Adrenal gland (tissue), 12 donors: ENCODE measurements around the gene PLSCR3. TPM values are rescaled to one million over a fixed set of nuclear protein-coding genes. Genes with fewer than 3 reads are reported as not detected.

Source experiments
- DNase-seq, 7 donors: peaks; one replicate each; pipeline ENCODE4 v3.0.0-alpha.2; 2019 to 2020
- H3K27ac ChIP-seq, 5 donors: fragments of 200-600 bp; sonication (generic) in 4 of 5; 1 replicate in 3 of 5; 2 replicates in 2 of 5; pipeline versions ENCODE4 v1.5.1 to v1.8.0; 2016 to 2020; ENCODE audit warnings: mild to moderate bottlenecking in 1 of 5
- H3K27me3 ChIP-seq: fragments of 200-600 bp; 2 replicates; pipeline ENCODE4 v1.8.0; 2021
- H3K36me3 ChIP-seq, 2 donors: fragments of 200-600 bp; replicated peaks in 1 of 2; 1 replicate in 1 of 2; 2 replicates in 1 of 2; pipeline versions ENCODE4 v1.5.1 to v1.8.0; 2018 to 2022
- H3K4me1 ChIP-seq, 2 donors: fragments of 200-600 bp; replicated peaks in 1 of 2; 1 replicate in 1 of 2; 2 replicates in 1 of 2; pipeline versions ENCODE4 v1.5.1 to v1.8.0; 2018 to 2021
- H3K4me3 ChIP-seq, 4 donors: fragments of 200-600 bp; sonication (generic) in 3 of 4; one replicate each; pipeline ENCODE4 v1.5.1; 2016 to 2018
- H3K9me3 ChIP-seq, 3 donors: fragments of 200-600 bp; sonication (generic) in 1 of 3; replicated peaks in 1 of 3; 1 replicate in 2 of 3; 2 replicates in 1 of 3; pipeline versions ENCODE4 v1.5.1 to v1.8.0; 2016 to 2021
- CTCF ChIP-seq, 6 experiments: fragments of 450-650 bp in 4 of 6; fragments of 200-600 bp in 2 of 6; sonication (generic) in 1 of 6; IDR thresholded peaks; 1 replicate in 5 of 6; 2 replicates in 1 of 6; pipeline versions ENCODE4 v1.5.1 to v1.8.0; 2016 to 2021; ENCODE audit warnings: antibody characterized with exemption in 6 of 6, mild to moderate bottlenecking in 2 of 6, moderate library complexity in 1 of 6
- POLR2A ChIP-seq, 2 donors: fragments of 450-650 bp; IDR thresholded peaks; one replicate each; pipeline ENCODE4 v1.6.1; 2017; ENCODE audit warnings: antibody characterized with exemption in 2 of 2, mild to moderate bottlenecking in 2 of 2, moderate library complexity in 1 of 2
- WGBS, 4 donors: extraction: QIAGEN DNeasy Blood & Tissue Kit in 2 of 4; methylation state at CpG; one replicate each; pipeline versions ENCODE4 v1.1.5 to v1.1.7; 2013 to 2017; 5-methylcytosine and 5-hydroxymethylcytosine counted together
- intact Hi-C, 2 donors: fragments of 100-400 bp; cut with DNase I; formaldehyde crosslinking; loops; one replicate each; pipeline versions ENCODE4 v1.14.1 to v1.15.0; 2022 to 2023
- polyA plus RNA-seq, 3 donors: library from polyadenylated mRNA; stranded (reverse); fragments of 200-250 nt in 2 of 3; fragments of 350-450 nt in 1 of 3; fragmentation: Illumina TruSeq in 1 of 3; extraction: RNeasy Lipid Tissue Mini Kit (QIAGEN cat#74804) in 1 of 3; gene quantifications; one replicate each; pipeline ENCODE4 v1.2.3, GENCODE V29; 2013 to 2014
- total RNA-seq, 9 donors: library from RNA; depleted of rRNA in 4 of 9; stranded (reverse); fragments of >200 nt in 4 of 9; fragments of 120-200 nt in 1 of 9; fragmentation: NEBNext Ultra II Directional in 1 of 9; extraction: Animal tissue kit (Norgen Biotek cat#: 25700) in 1 of 9; gene quantifications; one replicate each; pipeline versions ENCODE4 v1.1.0 to v1.2.4, GENCODE V29; 2013 to 2023
- donor health status: healthy with polysubstance abuse.
- donor health status: Bipolar disorder and iron deficiency.
- donor health status: DM: yes; HTN: yes; CAD: no.
- donor health status: DM: no; HTN: no; CAD: no.
- donor health status: DM: no; HTN: no; CAD: no.
- donor health status: DM: yes; HTN: yes; CAD: no.

PLSCR3 gene
- total and polyA plus RNA-seq, 12 donors: 7.7 to 42.5 (median 27.9) TPM

- Histone ChIP-seq H3K4me1 (no peaks in the 10 kb centered on the region), H3K4me3 (no peak overlapping the region), H3K36me3 (no peaks in the 10 kb centered on the region), H3K27me3 (no peaks in the 10 kb centered on the region), H3K27ac (no peak overlapping the region), H3K9me3 (no peaks in the 10 kb centered on the region)
- TF ChIP-seq POLR2A (IDR thresholded peaks at IDR 0.05): no peak
- no peak for TF ChIP-seq CTCF (IDR thresholded peaks at IDR 0.05)
- DNase-seq: no peak
- 92 to 97% (median 95%) methylated on average over 30 to 54 of the region's 54 CpGs for WGBS, 4 donors
- intact Hi-C loops: no loop called here
Observed at GRCh38 chr17:7417056-7417655, 22.8 kb upstream of the PLSCR3 start.

- intact Hi-C loops: no loop called here
- Histone ChIP-seq H3K9me3 (no peaks in the 10 kb centered on the region), H3K27ac (no peak overlapping the region), H3K27me3 (no peaks in the 10 kb centered on the region), H3K4me3 (no peak overlapping the region), H3K4me1 (no peaks in the 10 kb centered on the region), H3K36me3 (no peaks in the 10 kb centered on the region)
- no peak for DNase-seq
- 72 to 80% (median 79%) methylated on average over 5 to 6 of the region's 6 CpGs for WGBS, 4 donors
- TF ChIP-seq CTCF (IDR thresholded peaks at IDR 0.05) (no peak), POLR2A (IDR thresholded peaks at IDR 0.05) (no peak)
Observed at GRCh38 chr17:7416323-7416722, 22.0 kb upstream of the PLSCR3 start.

- DNase-seq: no peak
- 88 to 94% (median 92%) methylated on average over 9 to 23 of the region's 23 CpGs for WGBS, 4 donors
- intact Hi-C loops: no loop called here
- H3K27me3 ChIP-seq: no peaks in the 10 kb centered on the region
- H3K9me3 ChIP-seq: no peaks in the 10 kb centered on the region
- TF ChIP-seq CTCF (IDR thresholded peaks at IDR 0.05) (no peak), POLR2A (IDR thresholded peaks at IDR 0.05) (no peak)
- no peak overlapping the region for H3K4me3 ChIP-seq
- H3K4me1 ChIP-seq: no peaks in the 10 kb centered on the region
- no peaks in the 10 kb centered on the region for H3K36me3 ChIP-seq
- H3K27ac ChIP-seq: no peak overlapping the region
Observed at GRCh38 chr17:7415784-7416183, 21.5 kb upstream of the PLSCR3 start.

GRCh38 chr17:7414837-7415236 is 20.5 kb upstream of the PLSCR3 start:
- DNase-seq: no peak
- H3K9me3 ChIP-seq: no peaks in the 10 kb centered on the region
- H3K36me3 ChIP-seq: no peaks in the 10 kb centered on the region
- H3K4me1 ChIP-seq: no peaks in the 10 kb centered on the region
- no peak overlapping the region for H3K27ac ChIP-seq
- WGBS, 4 donors: 84 to 89% (median 89%) methylated on average over 14 of the region's 14 CpGs
- intact Hi-C loops: no loop called here
- no peaks in the 10 kb centered on the region for H3K27me3 ChIP-seq
- TF ChIP-seq POLR2A (IDR thresholded peaks at IDR 0.05) (no peak), CTCF (IDR thresholded peaks at IDR 0.05) (no peak)
- H3K4me3 ChIP-seq: no peak overlapping the region
